ENCODE measurements around the gene PTK7.

The PTK7 gene

GRCh38 chr6:43181621-43181941, 105.5 kb downstream of the PTK7 start:
- no peak for DNase-seq

GRCh38 chr6:43181942-43182860, 106.1 kb downstream of the PTK7 start, which contains the start of gene CUL9:
TSS of gene CUL9 (plus strand) at chr6:43182196. CDS start at chr6:43184311, 2,115 bp downstream.
- DNase-seq = peak; percentile 52 to 83

- DNase-seq = no peak
Measured at GRCh38 chr6:43183441-43183840, 107.3 kb downstream of the PTK7 start.

GRCh38 chr6:43184268-43184985, 108.3 kb downstream of the PTK7 start:
- DNase-seq = no peak

GRCh38 chr6:43185391-43185985, 109.4 kb downstream of the PTK7 start:
- DNase-seq = no peak

- DNase-seq = no peak
Measured at GRCh38 chr6:43186019-43186418, 109.9 kb downstream of the PTK7 start.

GRCh38 chr6:43186706-43187105, 110.6 kb downstream of the PTK7 start:
- DNase-seq = no peak

GRCh38 chr6:43187821-43188220, 111.7 kb downstream of the PTK7 start:
- DNase-seq = no peak

GRCh38 chr6:43188426-43188825, 112.3 kb downstream of the PTK7 start:
- no peak for DNase-seq

GRCh38 chr6:43189776-43190304, 113.7 kb downstream of the PTK7 start:
- DNase-seq = no peak

- no peak for DNase-seq
Measured at GRCh38 chr6:43192911-43193310, 116.8 kb downstream of the PTK7 start.

GRCh38 chr6:43193929-43194328, 117.8 kb downstream of the PTK7 start:
- DNase-seq = no peak

- DNase-seq = no peak
Measured at GRCh38 chr6:43196337-43196736, 120.2 kb downstream of the PTK7 start.

GRCh38 chr6:43199912-43200311, 123.8 kb downstream of the PTK7 start:
- DNase-seq = no peak

- no peak for DNase-seq
Measured at GRCh38 chr6:43200541-43200940, 124.4 kb downstream of the PTK7 start.

GRCh38 chr6:43202451-43202850, 126.3 kb downstream of the PTK7 start:
- DNase-seq = no peak

GRCh38 chr6:43203029-43203717, 127.1 kb downstream of the PTK7 start:
- DNase-seq = no peak

- DNase-seq = no peak
Measured at GRCh38 chr6:43203718-43204095, 127.6 kb downstream of the PTK7 start.

- no peak for DNase-seq
Measured at GRCh38 chr6:43204271-43205105, 128.4 kb downstream of the PTK7 start.

GRCh38 chr6:43205849-43206248, 129.7 kb downstream of the PTK7 start:
- no peak for DNase-seq

- no peak for DNase-seq
Measured at GRCh38 chr6:43207286-43207685, 131.2 kb downstream of the PTK7 start.
